Psoas muscle (tissue), 8 donors: ENCODE measurements around the gene SEPTIN3. TPM values are rescaled to one million over a fixed set of nuclear protein-coding genes. Genes with fewer than 3 reads are reported as not detected.

ENCODE experiments used
- ATAC-seq, 4 donors: fragments of 200-7000 bp; cut with Tn5 transposase; one replicate each; pipeline ENCODE4 v1.9.1; 2020; ENCODE audit warnings: moderate library complexity in 3 of 4, mild to moderate bottlenecking in 2 of 4
- DNase-seq, 2 donors: peaks; one replicate each; pipeline ENCODE4 v3.0.0-alpha.2; 2020
- H3K27ac ChIP-seq: fragments of 200-600 bp; one replicate; pipeline ENCODE4 v1.8.0; 2022
- H3K27me3 ChIP-seq, 3 donors: fragments of 200-600 bp in 1 of 3; one replicate each; pipeline versions ENCODE4 v1.6.1 to v1.8.0; 2013 to 2022; ENCODE audit warnings: low read length in 2 of 3, mild to moderate bottlenecking in 2 of 3, moderate library complexity in 1 of 3; ENCODE audit not compliant: insufficient read depth in 3 of 3
- H3K36me3 ChIP-seq, 2 donors: fragments of 200-600 bp in 1 of 2; one replicate each; pipeline versions ENCODE4 v1.6.1 to v1.8.0; 2013 to 2022; ENCODE audit warnings: low read depth in 1 of 2, mild to moderate bottlenecking in 1 of 2, moderate library complexity in 1 of 2; ENCODE audit not compliant: insufficient read depth in 1 of 2
- H3K4me1 ChIP-seq: fragments of 200-600 bp; one replicate; pipeline ENCODE4 v1.8.0; 2022
- H3K4me3 ChIP-seq: fragments of 200-600 bp; one replicate; pipeline ENCODE4 v1.8.0; 2022; ENCODE audit warnings: mild to moderate bottlenecking
- H3K9me3 ChIP-seq: fragments of 200-600 bp; one replicate; pipeline ENCODE4 v1.8.0; 2022
- CTCF ChIP-seq: fragments of 200-600 bp; IDR thresholded peaks from one replicate; pipeline ENCODE4 v1.8.0; 2022; ENCODE audit warnings: antibody characterized with exemption
- whole genome bisulfite sequencing, 3 donors: extraction: QIAGEN DNeasy Blood & Tissue Kit; methylation state at CpG; one replicate each; pipeline versions ENCODE4 v1.1.6 to v1.1.7; 2013; 5-methylcytosine and 5-hydroxymethylcytosine counted together
- intact Hi-C, 2 donors: fragments of 100-400 bp; cut with DNase I; formaldehyde crosslinking; loops; one replicate each; pipeline versions ENCODE4 v1.11.0 to v1.14.2; 2022
- polyA plus RNA-seq, 3 donors: library from polyadenylated mRNA; stranded (reverse); fragments of 200-250 nt; gene quantifications; one replicate each; pipeline ENCODE4 v1.2.3, GENCODE V29; 2013
- total RNA-seq, 4 donors: library from RNA; stranded (reverse); fragmentation: NEBNext Ultra II Directional in 2 of 4; extraction: Animal tissue kit (Norgen Biotek cat#: 25700) in 2 of 4; gene quantifications; one replicate each; pipeline versions ENCODE4 v1.2.1 to v1.2.4, GENCODE V29; 2021 to 2023
- donor health status: healthy with polysubstance abuse.
- donor health status: DM: no; HTN: no; CAD: no; lungs with moderate emphysema.
- donor health status: Bipolar disorder and iron deficiency.
- donor health status: healthy.
- donor health status: DM: yes; HTN: yes; CAD: no.
- donor health status: DM: no; HTN: no; CAD: no.
- donor health status: DM: no; HTN: no; CAD: no.
- donor health status: DM: yes; HTN: yes; CAD: no.

Gene SEPTIN3
- total and polyA plus RNA-seq, 7 donors = 0.03 to 0.14 (median 0.06) TPM; not detected in 3

GRCh38 chr22:41939981-41940831 lies 29.0 kb upstream of the SEPTIN3 start:
- WGBS, 3 donors = 82 to 92% (median 84%) methylated on average over 13 of the region's 13 CpGs
- H3K36me3 ChIP-seq = no peaks in the 10 kb centered on the region
- H3K4me3 ChIP-seq = no peak overlapping the region
- no peaks in the 10 kb centered on the region for H3K27me3 ChIP-seq
- no peak for DNase-seq
- no peak for ATAC-seq
- H3K27ac ChIP-seq = peak overlapping the region; percentile 18
- H3K4me1 ChIP-seq = peaks cover 8% of the 10 kb centered on the region
- H3K9me3 ChIP-seq = no peaks in the 10 kb centered on the region
- no peak for TF ChIP-seq CTCF
- intact Hi-C loops = loop anchor here (2.0 kb wide), 3 partner anchors 191 to 243 kb away; no protein-coding TSS in a partner anchor

- intact Hi-C loops = loop anchor here (1.0 to 2.0 kb wide), 5 partner anchors 119 to 244 kb away; no protein-coding TSS in a partner anchor
- H3K36me3 ChIP-seq = no peaks in the 10 kb centered on the region
- H3K27me3 ChIP-seq = no peaks in the 10 kb centered on the region
- H3K9me3 ChIP-seq = no peaks in the 10 kb centered on the region
- 43 to 60% (median 49%) methylated on average over 13 of the region's 13 CpGs for WGBS, 3 donors
- DNase-seq (peak; percentile 86 to 91), ATAC-seq (peak; percentile 81 to 87 (median 85))
- peaks cover 13% of the 10 kb centered on the region for H3K4me1 ChIP-seq
- H3K27ac ChIP-seq = peak overlapping the region; percentile 26
- no peak overlapping the region for H3K4me3 ChIP-seq
- peak; percentile 97 for TF ChIP-seq CTCF
These were observed 28.1 kb upstream of the SEPTIN3 start for GRCh38 chr22:41940832-41941765.

- no peaks in the 10 kb centered on the region for H3K9me3 ChIP-seq
- no peak overlapping the region for H3K4me3 ChIP-seq
- TF ChIP-seq CTCF = no peak
- H3K27me3 ChIP-seq = no peaks in the 10 kb centered on the region
- WGBS, 3 donors = 76 to 79% (median 79%) methylated on average over 9 of the region's 9 CpGs
- H3K27ac ChIP-seq = peak overlapping the region; percentile 28
- H3K36me3 ChIP-seq = no peaks in the 10 kb centered on the region
- ATAC-seq (peak in 2 of 4 donors; percentile 6 to 24), DNase-seq (no peak)
- intact Hi-C loops = no loop called here
- H3K4me1 ChIP-seq = peaks cover 16% of the 10 kb centered on the region
These were observed 25.5 kb upstream of the SEPTIN3 start for GRCh38 chr22:41943661-41944209.

GRCh38 chr22:41946629-41947423 lies 22.4 kb upstream of the SEPTIN3 start, which contains the start of gene CENPM:
Gene CENPM, minus strand, starts transcription at chr22:41947152. Its CDS starts 76 bp downstream, at chr22:41947076.
- WGBS, 3 donors = 1 to 2% (median 2%) methylated on average over 55 to 56 of the region's 56 CpGs
- peak; percentile 96 to 98 (median 96) for ATAC-seq
- Histone ChIP-seq H3K4me1 (peaks cover 8% of the 10 kb centered on the region), H3K27me3 (no peaks in the 10 kb centered on the region), H3K9me3 (no peaks in the 10 kb centered on the region), H3K4me3 (peak within 1 kb of the TSS; percentile 82), H3K36me3 (no peaks in the 10 kb centered on the region), H3K27ac (peak within 1 kb of the TSS; percentile 70)
- intact Hi-C loops = no loop called here
- no peak for TF ChIP-seq CTCF
- DNase-seq = peak; percentile 91 to 94
